ENCODE results near the gene PHF21A.
"Not testable (repeated sequence)": the region's sequence is repeated elsewhere in the genome, so short reads cannot be mapped to it uniquely, and the experiment has no call there.

Gene PHF21A

GRCh38 chr11:45907911-45908370 lies 213.3 kb downstream of the PHF21A start:
- peak overlapping the region; percentile 33 for H3K27ac ChIP-seq
- ChIA-PET POLR2A (ENCODE audit: low non-redundant PET) (interaction anchor here (1.6 kb wide), 1 partner anchor 10 kb away, joined by 5 read pairs; the partner anchor contains the start of gene PEX16), CTCF (no interaction called here)
- no peak for DNase-seq (ENCODE audit: low spot score)
- TF ChIP-seq CTCF (conservative IDR thresholded peaks at IDR 0.05; ENCODE audit: low read depth) = no peak

GRCh38 chr11:45906965-45907611 lies 214.2 kb downstream of the PHF21A start, which contains the start of gene FREY1:
FREY1 (minus strand) TSS chr11:45907271; CDS start chr11:45907245, 26 bp downstream.
- no peak for DNase-seq (ENCODE audit: low spot score)
- no peak for TF ChIP-seq CTCF (conservative IDR thresholded peaks at IDR 0.05; ENCODE audit: low read depth)
- ChIA-PET POLR2A (ENCODE audit: low non-redundant PET) (no interaction called here), CTCF (no interaction called here)
- H3K27ac ChIP-seq = peak within 1 kb of the TSS; percentile 33

- no peak for DNase-seq (ENCODE audit: low spot score)
- H3K27ac ChIP-seq = peak overlapping the region; percentile 33; the same call in 1 of the 2 replicates
- ChIA-PET POLR2A (ENCODE audit: low non-redundant PET) (no interaction called here), CTCF (interaction anchor here (1.0 kb wide), 1 partner anchor 59 kb away, joined by 7 read pairs; no protein-coding TSS in a partner anchor)
- no peak for TF ChIP-seq CTCF (conservative IDR thresholded peaks at IDR 0.05; ENCODE audit: low read depth)
These were observed 215.1 kb downstream of the PHF21A start for GRCh38 chr11:45906096-45906682.

- CTCF ChIA-PET = interaction anchor here (1.0 kb wide), 1 partner anchor 59 kb away, joined by 7 read pairs; no protein-coding TSS in a partner anchor
- POLR2A ChIA-PET (ENCODE audit: low non-redundant PET); DNase-seq (ENCODE audit: low spot score): not testable (repeated sequence)
- H3K27ac ChIP-seq = peak overlapping the region; percentile 33
These were observed 215.7 kb downstream of the PHF21A start for GRCh38 chr11:45905576-45905975.

GRCh38 chr11:45905095-45905494 lies 216.2 kb downstream of the PHF21A start:
- DNase-seq (ENCODE audit: low spot score) = no peak
- ChIA-PET POLR2A (ENCODE audit: low non-redundant PET) (no interaction called here), CTCF (interaction anchor here (1.0 kb wide), 1 partner anchor 60 kb away, joined by 7 read pairs; no protein-coding TSS in a partner anchor)
- no peak for TF ChIP-seq CTCF (conservative IDR thresholded peaks at IDR 0.05; ENCODE audit: low read depth)
- H3K27ac ChIP-seq = peak overlapping the region; percentile 33; the same call in 1 of the 2 replicates

GRCh38 chr11:45904309-45904915 lies 216.8 kb downstream of the PHF21A start:
- TF ChIP-seq CTCF (conservative IDR thresholded peaks at IDR 0.05; ENCODE audit: low read depth) = no peak
- DNase-seq (ENCODE audit: low spot score) = no peak
- H3K27ac ChIP-seq = peak overlapping the region; percentile 13
- POLR2A ChIA-PET (ENCODE audit: low non-redundant PET) = no interaction called here
- CTCF ChIA-PET = no interaction called here

All from RWPE1 (cell line).